Caki2 (cell line): ENCODE measurements around the gene ITGB5. TPM values are rescaled to one million over a fixed set of nuclear protein-coding genes. Genes with fewer than 3 reads are reported as not detected.

Experiments
- DNase-seq: peaks from one replicate; pipeline ENCODE4 v3.0.0-alpha.2; 2015; ENCODE audit warnings: low read depth
- in situ Hi-C: cut with HindIII; loops from 2 replicates; pipeline ENCODE4 v1.10.0; 2016; ENCODE audit warnings: low sequenced_read_pairs, low pct_unique_long_range_greater_than_20kb, mixed read lengths
- total RNA-seq: library from RNA; depleted of rRNA; stranded (reverse); fragments of >200 nt; shearing (Covaris generic); gene quantifications from 2 replicates; pipeline ENCODE4 v1.2.3, GENCODE V29; 2014; ENCODE audit warnings: low replicate concordance

The ITGB5 gene
- total RNA-seq, 1 experiment from 2014 or later, result 475 TPM

DNA sequence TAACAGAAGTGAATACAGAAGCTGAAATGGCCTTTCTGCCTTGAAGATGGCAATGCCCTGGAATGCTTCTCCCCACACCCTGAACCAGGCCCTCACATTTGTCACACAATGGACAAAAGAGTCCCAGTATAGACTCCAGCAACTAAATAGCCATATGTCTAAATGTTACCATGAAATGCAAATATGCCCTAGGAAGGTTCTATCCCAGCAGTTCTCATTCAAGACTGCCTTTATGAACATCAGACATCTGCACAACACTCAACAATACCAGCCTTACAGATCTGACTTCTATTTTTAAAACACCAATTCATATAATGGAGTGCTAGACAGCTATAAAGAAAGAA, 7.9 kb downstream of the ITGB5 start:
- in situ Hi-C loops, result loop anchor here (25.0 kb wide), 1 partner anchor 117 kb away; no protein-coding TSS in a partner anchor
- no peak for DNase-seq

DNA sequence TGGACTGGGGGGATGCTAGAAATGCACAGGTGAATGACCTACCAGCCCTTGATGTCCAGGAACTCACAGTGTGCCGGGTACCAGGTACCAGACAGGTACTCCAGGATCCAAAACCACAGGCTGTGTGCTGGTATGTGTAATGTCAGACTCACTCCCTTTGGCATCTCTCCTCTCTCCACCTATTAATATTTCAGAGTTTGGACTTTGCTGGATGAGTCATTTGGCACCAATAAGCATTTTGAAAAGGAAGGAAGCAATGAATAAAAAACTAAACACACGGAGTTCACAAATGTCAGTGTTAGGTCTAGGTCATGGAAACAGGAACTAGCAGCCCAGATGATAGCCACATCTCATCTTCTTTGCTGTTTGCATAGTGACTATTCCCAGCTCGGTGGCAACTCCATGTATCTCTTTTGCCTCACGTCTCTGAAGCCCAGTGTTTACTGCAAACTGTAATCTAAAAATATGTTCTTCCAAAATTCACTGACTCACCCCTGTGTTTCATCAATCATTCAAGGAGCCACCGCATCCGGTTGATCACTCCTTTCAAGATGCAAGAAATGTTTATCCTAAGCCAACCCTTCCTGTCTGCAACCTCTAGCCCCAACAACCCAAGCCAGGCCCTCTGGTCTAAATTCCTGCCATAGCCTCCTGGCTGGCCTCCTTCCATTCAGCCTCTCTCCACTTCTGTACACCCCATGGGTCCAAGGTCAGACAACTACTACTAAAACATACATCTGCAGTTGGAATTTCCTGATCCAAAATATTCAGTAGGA, 8.4 kb downstream of the ITGB5 start:
- in situ Hi-C loops, result loop anchor here (25.0 kb wide), 1 partner anchor 116 kb away; no protein-coding TSS in a partner anchor
- DNase-seq, result peak; percentile 92

DNA sequence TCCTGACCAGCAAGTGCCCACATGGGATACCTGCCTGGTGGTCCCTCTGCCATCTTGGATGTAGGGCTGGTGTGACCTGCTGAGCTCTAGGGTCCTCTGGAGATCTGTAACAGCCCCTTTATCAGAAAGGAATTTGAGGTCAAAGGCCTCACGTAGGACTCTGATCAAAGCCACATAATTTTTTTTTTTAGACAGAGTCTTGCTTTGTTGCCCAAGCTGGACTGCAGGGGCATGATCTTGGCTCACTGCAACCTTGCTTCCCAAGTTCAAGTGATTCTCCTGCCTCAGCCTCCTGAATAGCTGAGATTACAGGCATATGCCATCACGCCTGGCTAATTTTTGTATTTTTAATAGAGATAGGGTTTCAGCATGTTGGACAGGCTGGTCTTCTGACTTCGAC, 9.5 kb downstream of the ITGB5 start:
- peak; percentile 72 for DNase-seq
- in situ Hi-C loops, result loop anchor here (25.0 kb wide), 1 partner anchor 115 kb away; no protein-coding TSS in a partner anchor

DNA sequence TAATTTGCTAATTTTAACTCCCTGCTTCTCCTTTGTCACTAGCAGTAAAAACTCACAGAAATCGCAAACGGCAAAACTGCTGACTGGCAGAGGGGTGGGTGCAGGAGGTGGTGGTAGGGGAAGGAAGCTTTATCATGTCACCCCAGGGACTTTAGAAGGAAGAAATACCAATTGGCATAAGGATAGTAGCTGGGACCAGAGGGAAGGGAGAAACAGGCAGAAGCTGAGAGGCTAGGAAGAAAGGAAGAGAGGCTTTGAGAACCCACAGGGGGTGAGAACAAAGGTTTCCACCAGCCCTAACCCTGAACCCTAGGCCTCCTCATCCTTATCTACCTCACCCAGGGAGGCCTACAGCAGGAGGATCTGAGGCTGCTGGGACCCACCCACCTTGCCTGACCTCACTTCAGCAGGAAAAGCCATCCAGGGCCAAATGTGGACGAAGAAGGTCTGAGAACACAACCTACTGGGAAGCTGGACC, 10.7 kb downstream of the ITGB5 start:
- DNase-seq, result no peak
- in situ Hi-C loops, result loop anchor here (25.0 kb wide), 1 partner anchor 114 kb away; no protein-coding TSS in a partner anchor

DNA sequence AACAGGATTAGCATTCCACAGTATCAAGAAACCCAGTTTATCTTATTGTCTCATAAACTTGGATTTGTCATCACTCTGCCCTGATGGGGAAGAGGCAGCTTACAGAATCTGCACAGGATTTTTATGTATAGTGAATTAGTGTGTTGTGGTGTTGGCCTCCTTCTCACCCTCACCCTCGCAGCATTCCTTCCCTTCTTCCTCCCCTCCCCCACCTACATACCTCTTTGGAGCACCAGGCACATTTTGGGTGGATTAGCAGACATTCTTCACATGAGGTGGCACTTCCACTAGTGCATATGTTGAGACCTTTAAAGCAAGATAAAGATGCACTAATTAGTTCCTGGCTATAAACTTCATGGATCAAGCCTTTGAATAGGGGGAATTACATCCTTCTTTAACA, 13.9 kb downstream of the ITGB5 start:
- in situ Hi-C loops, result no loop called here
- DNase-seq, result no peak

DNA sequence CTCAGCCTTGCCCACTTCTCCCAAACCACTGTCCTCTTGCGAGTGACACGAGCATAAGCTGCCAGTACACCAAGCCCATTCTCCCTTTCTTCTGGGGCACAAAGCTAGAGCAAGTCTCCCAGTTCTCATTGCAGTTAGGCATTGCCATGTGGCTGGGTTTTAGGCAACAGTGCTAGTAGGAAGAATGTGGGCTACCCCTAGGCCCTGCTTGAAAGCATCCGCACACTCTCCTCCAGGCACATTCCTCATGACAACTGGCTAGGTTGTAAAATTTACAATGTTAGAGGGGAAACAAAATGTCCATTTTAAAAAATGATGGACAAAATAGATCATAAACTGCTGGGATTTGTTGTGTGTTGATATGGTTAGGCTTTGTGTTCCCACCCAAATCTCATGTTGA, 19.7 kb downstream of the ITGB5 start:
- no peak for DNase-seq
- in situ Hi-C loops, result no loop called here

DNA sequence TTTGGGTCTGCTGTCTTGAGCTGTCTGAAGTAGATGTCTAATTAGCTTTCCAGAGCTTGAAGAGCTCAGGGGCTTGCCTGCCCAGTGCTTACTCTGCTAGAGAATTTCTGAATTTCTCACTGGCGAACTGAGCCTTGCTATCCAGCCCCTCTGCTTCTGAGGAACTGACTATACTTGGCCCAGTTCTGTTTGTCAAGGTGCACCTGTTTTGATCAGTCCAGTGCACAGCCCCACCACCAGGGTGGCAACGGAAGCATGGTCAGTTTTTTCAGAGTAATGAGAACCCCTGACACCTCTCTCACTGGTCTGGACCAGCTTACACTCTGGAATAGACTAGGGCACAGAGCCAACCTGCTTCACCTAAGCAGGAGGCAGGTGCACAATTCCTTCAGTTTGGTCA, 25.2 kb downstream of the ITGB5 start:
- DNase-seq, result no peak
- in situ Hi-C loops, result no loop called here

DNA sequence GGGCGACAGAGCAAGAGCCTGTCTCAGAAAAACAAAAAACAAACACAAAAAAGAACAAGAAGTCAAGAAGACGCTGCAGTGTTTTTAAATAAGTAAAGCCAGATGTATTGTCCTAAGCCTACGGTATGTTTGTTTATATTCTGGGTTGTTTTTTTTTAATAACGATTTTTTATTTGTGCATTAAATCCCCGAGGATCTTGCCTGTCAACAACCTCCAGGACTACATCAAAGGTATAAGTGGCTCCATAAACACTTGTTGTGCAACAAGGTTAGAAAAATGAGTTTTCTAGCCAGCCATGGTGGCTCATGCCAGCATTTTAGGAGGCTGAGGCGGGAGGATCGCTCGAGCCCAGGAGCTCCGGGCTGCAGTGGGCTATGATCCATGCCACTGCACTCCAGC, 26.1 kb downstream of the ITGB5 start:
- DNase-seq, result no peak
- in situ Hi-C loops, result no loop called here

DNA sequence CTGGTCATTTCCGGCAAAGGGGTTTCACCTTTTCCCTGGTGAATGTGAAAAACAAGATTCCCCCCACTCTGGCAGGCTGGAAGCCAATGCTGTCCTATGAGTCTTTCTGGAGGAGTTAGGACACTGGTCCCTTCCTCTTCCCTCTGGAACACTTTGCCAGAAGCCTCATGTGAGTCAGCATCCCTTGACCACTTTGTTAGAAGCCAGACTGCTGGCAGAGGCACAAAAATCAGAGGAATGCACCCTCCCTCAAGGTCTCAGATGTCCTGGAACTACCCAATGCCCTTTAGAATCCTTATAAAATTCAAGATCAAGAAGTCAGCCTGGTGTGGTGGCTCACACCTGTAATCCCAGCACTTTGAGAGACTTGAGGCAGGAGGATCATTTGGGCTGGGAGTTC, 26.6 kb downstream of the ITGB5 start:
- DNase-seq, result peak; percentile 81
- in situ Hi-C loops, result no loop called here

DNA sequence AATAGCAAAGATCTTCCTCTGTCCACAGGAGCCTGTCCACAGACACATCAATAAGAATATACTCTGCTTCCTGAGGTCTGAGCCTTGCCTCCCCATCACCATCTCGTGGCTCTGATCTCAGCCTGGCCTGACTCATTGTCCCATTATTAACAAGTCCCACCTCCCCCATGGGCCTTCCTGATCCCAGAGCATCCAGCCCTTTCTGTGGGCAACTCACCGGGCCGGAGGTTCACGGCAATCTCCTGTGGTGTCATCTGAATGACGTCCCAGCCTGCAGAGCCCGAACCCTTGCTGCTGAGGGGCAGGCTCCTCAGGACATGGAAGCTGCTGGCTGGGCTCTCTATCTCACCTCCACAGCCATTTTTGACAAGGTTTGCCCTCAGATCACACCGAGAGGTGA, 28.1 kb downstream of the ITGB5 start:
- in situ Hi-C loops, result no loop called here
- peak; percentile 77 for DNase-seq

DNA sequence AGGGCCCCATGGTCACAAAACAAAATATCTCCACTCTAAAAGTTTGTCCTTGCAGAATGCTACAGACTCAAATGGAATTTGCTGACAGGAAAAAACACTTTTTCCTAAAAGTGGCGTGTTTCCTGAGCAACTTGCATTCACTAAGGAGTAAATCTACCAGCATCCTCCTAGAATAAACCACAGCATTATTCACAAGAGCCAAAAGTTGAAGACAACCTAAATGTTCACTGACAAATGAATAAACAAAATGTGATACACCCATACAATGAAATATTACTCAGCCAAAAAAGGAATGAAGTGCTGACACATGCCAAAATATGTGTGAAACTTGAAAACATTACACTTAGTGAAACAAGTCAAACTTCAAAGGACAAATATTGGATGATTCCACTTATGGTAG, 28.9 kb downstream of the ITGB5 start:
- no peak for DNase-seq
- in situ Hi-C loops, result no loop called here

DNA sequence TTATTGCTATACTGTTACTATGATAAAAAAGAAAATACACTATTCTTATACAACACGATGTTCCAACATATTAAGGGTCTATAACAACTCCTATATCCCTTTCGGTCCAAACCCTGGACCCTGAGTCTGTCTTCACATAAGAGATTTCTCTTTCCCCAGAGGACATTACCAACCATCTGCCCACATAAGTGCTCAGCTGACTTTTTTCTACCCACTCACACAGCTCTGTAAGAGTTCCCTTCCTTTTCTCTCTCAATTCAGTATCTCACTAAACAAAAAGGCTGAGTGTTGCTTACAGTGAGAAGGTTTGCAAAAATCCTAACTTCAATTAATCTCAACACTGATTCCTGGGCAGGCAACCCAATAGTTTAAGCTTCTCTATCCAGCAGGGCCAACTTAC, 30.5 kb downstream of the ITGB5 start:
- in situ Hi-C loops, result no loop called here
- no peak for DNase-seq

DNA sequence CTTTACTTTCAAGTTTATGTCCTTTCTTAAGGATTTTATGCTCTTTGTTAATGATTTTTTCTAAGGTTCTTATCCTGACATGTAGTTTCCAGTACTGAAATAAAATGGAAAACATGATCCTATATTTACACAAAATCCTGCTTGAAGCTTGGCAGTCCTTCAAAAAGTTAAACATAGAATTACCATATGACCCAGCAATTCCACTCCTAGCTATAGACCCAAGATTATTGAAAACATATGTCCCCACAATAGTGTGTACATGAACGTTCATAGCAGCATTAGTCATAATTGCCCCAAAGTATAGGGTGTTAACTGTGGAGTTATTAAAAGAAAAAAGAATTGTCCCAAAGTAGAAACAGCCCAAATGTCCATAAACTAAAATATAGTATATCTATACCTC, 33.2 kb downstream of the ITGB5 start:
- DNase-seq, result no peak
- in situ Hi-C loops, result no loop called here

DNA sequence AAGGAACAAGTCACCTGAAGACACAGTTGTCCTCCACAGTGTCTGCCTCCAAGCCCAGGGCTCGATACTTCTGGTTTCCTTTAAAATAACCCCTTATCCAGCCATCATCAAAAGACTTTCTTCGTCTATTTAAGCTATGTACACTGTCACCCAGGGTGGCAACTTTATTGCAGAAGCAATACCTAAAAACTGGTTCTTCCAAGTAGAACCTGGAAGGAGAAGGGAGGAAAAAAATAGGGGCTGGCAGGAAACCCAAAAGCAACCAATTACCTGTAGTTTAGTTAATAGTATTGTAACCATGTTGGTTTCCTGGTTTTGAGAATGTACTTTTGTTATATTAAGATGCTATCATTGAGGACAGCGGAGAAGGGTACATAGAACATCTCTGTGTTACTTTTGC, 33.7 kb downstream of the ITGB5 start:
- DNase-seq, result no peak
- in situ Hi-C loops, result no loop called here

DNA sequence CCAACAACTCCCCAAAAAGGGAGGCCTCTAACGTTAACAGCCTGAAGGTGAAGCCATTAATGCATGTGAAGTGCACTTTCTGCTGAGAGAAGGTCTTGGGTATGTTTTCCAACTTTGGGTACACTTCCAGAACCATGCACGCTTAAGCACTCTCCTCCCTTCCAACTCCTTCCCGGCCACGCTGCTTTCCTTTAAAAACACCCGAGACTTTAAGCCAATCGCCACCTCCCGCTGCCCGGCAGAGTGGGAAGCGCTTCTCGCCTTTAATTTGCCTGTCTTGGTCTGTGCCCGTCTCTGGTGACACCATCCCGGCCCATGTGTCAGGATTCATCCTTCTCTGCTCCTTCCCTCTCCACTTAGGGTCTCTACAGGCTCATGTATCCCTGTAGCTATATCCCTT, 35.3 kb downstream of the ITGB5 start:
- in situ Hi-C loops, result no loop called here
- no peak for DNase-seq

DNA sequence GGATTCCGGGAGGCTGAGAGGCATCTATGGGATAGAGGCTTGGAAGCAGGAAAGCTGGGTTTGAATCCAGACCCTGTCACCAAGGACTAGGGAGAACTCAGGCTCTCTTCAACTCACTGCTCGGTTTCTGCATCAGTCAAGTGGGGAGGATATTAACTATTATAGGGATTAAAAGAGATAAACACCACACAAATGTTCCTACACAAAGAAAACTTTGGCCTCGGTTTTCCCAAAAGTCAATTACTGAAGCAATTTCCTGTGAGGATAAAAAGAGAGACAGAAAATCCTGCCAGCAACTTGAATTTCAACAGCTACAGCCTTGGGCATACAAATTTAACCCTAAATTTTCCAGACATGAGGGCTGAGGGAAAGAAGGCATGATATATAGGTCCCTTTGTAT, 36.0 kb downstream of the ITGB5 start:
- in situ Hi-C loops, result no loop called here
- no peak for DNase-seq

DNA sequence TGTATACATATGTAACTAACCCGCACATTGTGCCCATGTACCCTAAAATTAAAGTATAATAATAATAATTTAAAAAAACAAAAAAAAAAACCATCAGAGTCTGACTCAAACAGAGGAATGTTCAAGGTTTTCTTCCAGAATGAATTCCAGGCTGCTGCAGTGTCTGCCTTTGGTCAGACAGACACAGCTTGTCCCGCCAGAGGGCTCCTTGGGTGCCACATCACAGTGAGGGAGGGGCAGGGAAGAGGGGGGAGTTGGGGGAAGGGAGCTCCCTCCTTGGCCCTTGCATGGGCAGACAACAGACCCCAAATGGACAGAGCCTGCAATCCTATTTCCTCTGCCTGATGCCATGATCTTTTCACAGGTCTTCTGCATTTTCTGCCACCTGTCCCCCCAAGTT, 36.5 kb downstream of the ITGB5 start:
- no peak for DNase-seq
- in situ Hi-C loops, result no loop called here

DNA sequence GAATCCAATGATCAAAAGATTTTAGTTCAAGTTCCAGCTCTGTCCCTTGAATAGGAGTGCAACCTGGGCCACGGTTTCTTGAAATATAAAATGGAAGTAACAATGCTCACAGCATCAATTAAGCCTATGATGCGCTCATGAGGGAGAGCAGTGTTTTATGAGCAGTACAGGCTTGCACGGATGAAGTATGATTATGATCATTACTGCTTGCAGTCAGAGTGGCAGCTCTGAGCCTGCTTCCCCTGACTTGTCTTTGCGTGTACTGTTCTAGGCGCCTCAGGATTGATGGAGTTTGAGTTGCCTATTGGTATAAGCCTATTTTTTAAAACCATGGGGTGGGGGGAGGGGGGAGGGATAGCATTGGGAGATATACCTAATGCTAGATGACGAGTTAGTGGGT, 37.0 kb downstream of the ITGB5 start:
- DNase-seq, result no peak
- in situ Hi-C loops, result no loop called here

DNA sequence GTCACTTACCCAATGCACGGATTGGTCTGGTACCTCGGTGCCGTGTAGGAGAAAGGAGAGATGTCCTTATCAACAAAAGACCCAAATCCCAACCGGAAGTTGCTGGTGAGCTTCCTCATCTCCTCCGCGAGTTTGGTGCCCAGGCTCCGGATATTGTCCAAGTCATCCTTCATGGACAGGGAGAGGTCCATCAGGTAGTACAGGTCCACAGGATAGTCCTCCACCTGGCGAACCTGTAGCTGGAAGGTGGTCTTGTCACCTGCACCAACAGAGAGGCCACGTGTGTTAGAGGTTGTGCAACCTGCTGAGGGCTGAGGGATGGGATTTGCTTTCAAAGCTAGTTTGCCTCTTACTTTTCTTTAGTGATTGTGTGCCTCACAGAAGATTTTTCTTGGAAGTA, 38.9 kb downstream of the ITGB5 start:
- DNase-seq, result no peak
- in situ Hi-C loops, result no loop called here

DNA sequence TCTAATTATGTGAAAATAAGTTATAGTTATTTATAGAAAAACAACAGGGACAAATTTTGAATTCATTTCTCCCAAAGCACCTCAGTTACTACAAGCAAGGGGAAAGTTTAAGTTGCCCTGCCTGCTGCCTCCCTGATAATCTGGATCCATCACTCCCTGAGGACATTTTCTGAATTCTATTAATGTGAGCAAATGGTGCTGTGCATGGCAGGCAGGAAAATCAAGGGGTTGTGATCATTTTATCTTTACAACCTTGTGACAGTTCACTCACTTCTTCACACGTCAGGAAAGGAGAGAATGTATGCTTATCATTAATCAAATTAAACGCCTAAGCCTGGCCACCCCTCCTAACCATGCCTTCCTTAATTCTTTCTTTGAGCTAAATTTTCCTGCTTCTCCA, 39.3 kb downstream of the ITGB5 start:
- in situ Hi-C loops, result no loop called here

More for the DNA sequence above, 39.3 kb downstream of the ITGB5 start:
- DNase-seq, result no peak
